ENCODE data around the gene COL18A1. TPM values are rescaled to one million over a fixed set of nuclear protein-coding genes. Genes with fewer than 3 reads are reported as not detected.

The COL18A1 gene
- total and polyA plus RNA-seq, 4 donors = 62.5 to 309 (median 95.0) TPM

- H3K9me3 ChIP-seq (ENCODE audit: control insufficient read depth, insufficient read depth, low read length) = no peaks in the 10 kb centered on the region
- peaks cover 5% of the 10 kb centered on the region for H3K4me1 ChIP-seq (ENCODE audit: control insufficient read depth, insufficient read depth, low read length)
- WGBS (ENCODE audit: insufficient coverage) = 72% methylated on average over 8 of the region's 12 CpGs
Observed at GRCh38 chr21:45511007-45511406, 106.0 kb downstream of the COL18A1 start.

GRCh38 chr21:45511661-45512431, 106.9 kb downstream of the COL18A1 start:
- no peak for DNase-seq (ENCODE audit: low read depth in 4 of 6, low spot score in 6 of 6)
- no peak overlapping the region for H3K27ac ChIP-seq (ENCODE audit: low read depth, low read length)

More at GRCh38 chr21:45511007-45511406, 106.0 kb downstream of the COL18A1 start:
- peaks cover 83% of the 10 kb centered on the region for H3K36me3 ChIP-seq (ENCODE audit: control insufficient read depth, insufficient read depth, low read length)
- H3K27me3 ChIP-seq (ENCODE audit: control insufficient read depth, insufficient read depth, low read length) = no peaks in the 10 kb centered on the region
- no peak overlapping the region for H3K27ac ChIP-seq (ENCODE audit: low read depth, low read length)
- H3K4me3 ChIP-seq (ENCODE audit: low read depth, low read length) = no peak overlapping the region
- DNase-seq (ENCODE audit: low read depth in 4 of 6, low spot score in 6 of 6) = no peak

GRCh38 chr21:45512626-45513002, 107.6 kb downstream of the COL18A1 start:
- Histone ChIP-seq H3K4me1 (ENCODE audit: control insufficient read depth, insufficient read depth, low read length) (peaks cover 5% of the 10 kb centered on the region), H3K36me3 (ENCODE audit: control insufficient read depth, insufficient read depth, low read length) (peaks cover 87% of the 10 kb centered on the region), H3K27ac (ENCODE audit: low read depth, low read length) (no peak overlapping the region), H3K4me3 (ENCODE audit: low read depth, low read length) (no peak overlapping the region), H3K9me3 (ENCODE audit: control insufficient read depth, insufficient read depth, low read length) (no peaks in the 10 kb centered on the region), H3K27me3 (ENCODE audit: control insufficient read depth, insufficient read depth, low read length) (no peaks in the 10 kb centered on the region)
- WGBS (ENCODE audit: insufficient coverage) = 91% methylated on average over 5 of the region's 8 CpGs
- DNase-seq (ENCODE audit: low read depth in 4 of 6, low spot score in 6 of 6) = no peak

More at GRCh38 chr21:45511661-45512431, 106.9 kb downstream of the COL18A1 start:
- H3K4me1 ChIP-seq (ENCODE audit: control insufficient read depth, insufficient read depth, low read length) = peaks cover 5% of the 10 kb centered on the region
- H3K27me3 ChIP-seq (ENCODE audit: control insufficient read depth, insufficient read depth, low read length) = no peaks in the 10 kb centered on the region
- no peaks in the 10 kb centered on the region for H3K9me3 ChIP-seq (ENCODE audit: control insufficient read depth, insufficient read depth, low read length)
- peaks cover 85% of the 10 kb centered on the region for H3K36me3 ChIP-seq (ENCODE audit: control insufficient read depth, insufficient read depth, low read length)
- H3K4me3 ChIP-seq (ENCODE audit: low read depth, low read length) = no peak overlapping the region
- 83% methylated on average over 35 of the region's 35 CpGs for WGBS (ENCODE audit: insufficient coverage)

GRCh38 chr21:45513003-45513717, 108.2 kb downstream of the COL18A1 start:
- Histone ChIP-seq H3K27me3 (ENCODE audit: control insufficient read depth, insufficient read depth, low read length) (no peaks in the 10 kb centered on the region), H3K27ac (ENCODE audit: low read depth, low read length) (no peak overlapping the region), H3K9me3 (ENCODE audit: control insufficient read depth, insufficient read depth, low read length) (no peaks in the 10 kb centered on the region), H3K36me3 (ENCODE audit: control insufficient read depth, insufficient read depth, low read length) (peaks cover 89% of the 10 kb centered on the region), H3K4me1 (ENCODE audit: control insufficient read depth, insufficient read depth, low read length) (peaks cover 5% of the 10 kb centered on the region), H3K4me3 (ENCODE audit: low read depth, low read length) (no peak overlapping the region)
- DNase-seq (ENCODE audit: low read depth in 4 of 6, low spot score in 6 of 6) = no peak
- WGBS (ENCODE audit: insufficient coverage) = 49% methylated on average over 12 of the region's 19 CpGs

GRCh38 chr21:45513741-45514310, 108.9 kb downstream of the COL18A1 start:
- H3K27me3 ChIP-seq (ENCODE audit: control insufficient read depth, insufficient read depth, low read length) = no peaks in the 10 kb centered on the region
- H3K4me3 ChIP-seq (ENCODE audit: low read depth, low read length) = no peak overlapping the region
- DNase-seq (ENCODE audit: low read depth in 4 of 6, low spot score in 6 of 6) = no peak
- no peak overlapping the region for H3K27ac ChIP-seq (ENCODE audit: low read depth, low read length)
- peaks cover 86% of the 10 kb centered on the region for H3K36me3 ChIP-seq (ENCODE audit: control insufficient read depth, insufficient read depth, low read length)
- 86% methylated on average over 6 of the region's 11 CpGs for WGBS (ENCODE audit: insufficient coverage)
- peaks cover 6% of the 10 kb centered on the region for H3K9me3 ChIP-seq (ENCODE audit: control insufficient read depth, insufficient read depth, low read length)
- peaks cover 5% of the 10 kb centered on the region for H3K4me1 ChIP-seq (ENCODE audit: control insufficient read depth, insufficient read depth, low read length)

GRCh38 chr21:45514311-45515021, 109.5 kb downstream of the COL18A1 start:
- Histone ChIP-seq H3K4me1 (ENCODE audit: control insufficient read depth, insufficient read depth, low read length) (peaks cover 5% of the 10 kb centered on the region), H3K27ac (ENCODE audit: low read depth, low read length) (no peak overlapping the region), H3K36me3 (ENCODE audit: control insufficient read depth, insufficient read depth, low read length) (peaks cover 80% of the 10 kb centered on the region), H3K9me3 (ENCODE audit: control insufficient read depth, insufficient read depth, low read length) (peaks cover 9% of the 10 kb centered on the region), H3K27me3 (ENCODE audit: control insufficient read depth, insufficient read depth, low read length) (no peaks in the 10 kb centered on the region), H3K4me3 (ENCODE audit: low read depth, low read length) (no peak overlapping the region)
- 82% methylated on average over 11 of the region's 22 CpGs for WGBS (ENCODE audit: insufficient coverage)
- DNase-seq (ENCODE audit: low read depth in 4 of 6, low spot score in 6 of 6) = no peak

- H3K9me3 ChIP-seq (ENCODE audit: control insufficient read depth, insufficient read depth, low read length) = peaks cover 9% of the 10 kb centered on the region
- no peak overlapping the region for H3K4me3 ChIP-seq (ENCODE audit: low read depth, low read length)
- DNase-seq (ENCODE audit: low read depth in 4 of 6, low spot score in 6 of 6) = no peak
- peaks cover 5% of the 10 kb centered on the region for H3K4me1 ChIP-seq (ENCODE audit: control insufficient read depth, insufficient read depth, low read length)
- WGBS (ENCODE audit: insufficient coverage) = 92% methylated on average over 31 of the region's 31 CpGs
- H3K27ac ChIP-seq (ENCODE audit: low read depth, low read length) = no peak overlapping the region
- peaks cover 70% of the 10 kb centered on the region for H3K36me3 ChIP-seq (ENCODE audit: control insufficient read depth, insufficient read depth, low read length)
- no peaks in the 10 kb centered on the region for H3K27me3 ChIP-seq (ENCODE audit: control insufficient read depth, insufficient read depth, low read length)
Observed at GRCh38 chr21:45515241-45516061, 110.5 kb downstream of the COL18A1 start.

GRCh38 chr21:45516071-45516670, 111.2 kb downstream of the COL18A1 start:
- no peak overlapping the region for H3K27ac ChIP-seq (ENCODE audit: low read depth, low read length)
- DNase-seq (ENCODE audit: low read depth in 4 of 6, low spot score in 6 of 6) = no peak
- no peaks in the 10 kb centered on the region for H3K27me3 ChIP-seq (ENCODE audit: control insufficient read depth, insufficient read depth, low read length)
- 91% methylated on average over 18 of the region's 21 CpGs for WGBS (ENCODE audit: insufficient coverage)
- H3K4me1 ChIP-seq (ENCODE audit: control insufficient read depth, insufficient read depth, low read length) = peaks cover 5% of the 10 kb centered on the region
- peaks cover 12% of the 10 kb centered on the region for H3K9me3 ChIP-seq (ENCODE audit: control insufficient read depth, insufficient read depth, low read length)
- H3K4me3 ChIP-seq (ENCODE audit: low read depth, low read length) = no peak overlapping the region
- peaks cover 65% of the 10 kb centered on the region for H3K36me3 ChIP-seq (ENCODE audit: control insufficient read depth, insufficient read depth, low read length)

Measured in spinal cord (tissue), 10 donors.